Glomerular visceral epithelial cell (primary cell): Measurements from ENCODE around the gene EBI3.
"Not testable (repeated sequence)": the region's sequence is repeated elsewhere in the genome, so short reads cannot be mapped to it uniquely, and the experiment has no call there.

Source experiments
- DNase-seq: peaks from one replicate; pipeline ENCODE4 v3.0.0-alpha.2; 2016; ENCODE audit errors: extremely low spot score

Gene EBI3

GRCh38 chr19:4278419-4279266 is 49.3 kb downstream of the EBI3 start, which contains the start of gene SHD:
TSS of gene SHD (plus strand) at chr19:4279266. CDS start at chr19:4280064, 798 bp downstream.
- no peak for DNase-seq

GRCh38 chr19:4279267-4279529 is 49.9 kb downstream of the EBI3 start:
- DNase-seq: no peak

DNA sequence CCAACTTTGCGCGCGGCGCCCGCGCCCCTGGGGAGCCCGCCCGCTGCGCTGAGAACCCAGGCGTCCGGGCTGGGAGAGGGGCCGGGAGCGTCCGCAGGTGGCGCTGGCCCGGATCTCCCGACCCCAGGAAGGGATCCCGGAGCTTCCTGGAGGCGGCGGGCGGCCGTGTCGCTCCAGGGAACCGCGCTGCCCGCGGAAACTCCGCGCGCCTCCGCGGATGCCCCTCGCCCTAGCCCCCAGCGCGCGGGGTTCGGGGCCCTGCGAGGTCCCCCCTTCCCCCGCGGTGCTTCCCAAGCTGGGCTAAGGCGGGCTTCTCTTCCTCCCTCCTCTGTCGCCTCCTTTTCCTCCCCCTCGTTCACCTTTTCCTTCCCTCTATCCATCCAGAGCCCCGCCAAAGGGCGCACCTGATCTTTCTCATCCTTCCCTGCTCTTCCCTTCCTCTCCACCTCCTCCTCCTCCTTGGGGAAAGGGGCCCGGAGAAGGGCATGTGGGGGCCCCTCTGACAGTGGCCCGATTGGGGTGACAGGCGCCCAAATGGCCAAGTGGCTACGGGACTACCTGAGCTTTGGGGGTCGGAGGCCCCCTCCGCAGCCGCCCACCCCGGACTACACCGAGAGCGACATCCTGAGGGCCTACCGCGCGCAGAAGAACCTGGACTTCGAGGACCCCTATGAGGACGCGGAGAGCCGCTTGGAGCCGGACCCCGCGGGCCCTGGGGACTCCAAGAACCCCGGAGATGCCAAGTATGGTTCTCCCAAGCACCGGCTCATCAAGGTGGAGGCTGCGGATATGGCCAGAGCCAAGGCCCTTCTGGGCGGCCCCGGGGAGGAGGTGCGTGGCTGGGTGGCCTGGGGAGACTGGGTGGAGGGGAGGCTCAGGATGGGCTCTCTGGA is 50.5 kb downstream of the EBI3 start:
- no peak for DNase-seq

DNA sequence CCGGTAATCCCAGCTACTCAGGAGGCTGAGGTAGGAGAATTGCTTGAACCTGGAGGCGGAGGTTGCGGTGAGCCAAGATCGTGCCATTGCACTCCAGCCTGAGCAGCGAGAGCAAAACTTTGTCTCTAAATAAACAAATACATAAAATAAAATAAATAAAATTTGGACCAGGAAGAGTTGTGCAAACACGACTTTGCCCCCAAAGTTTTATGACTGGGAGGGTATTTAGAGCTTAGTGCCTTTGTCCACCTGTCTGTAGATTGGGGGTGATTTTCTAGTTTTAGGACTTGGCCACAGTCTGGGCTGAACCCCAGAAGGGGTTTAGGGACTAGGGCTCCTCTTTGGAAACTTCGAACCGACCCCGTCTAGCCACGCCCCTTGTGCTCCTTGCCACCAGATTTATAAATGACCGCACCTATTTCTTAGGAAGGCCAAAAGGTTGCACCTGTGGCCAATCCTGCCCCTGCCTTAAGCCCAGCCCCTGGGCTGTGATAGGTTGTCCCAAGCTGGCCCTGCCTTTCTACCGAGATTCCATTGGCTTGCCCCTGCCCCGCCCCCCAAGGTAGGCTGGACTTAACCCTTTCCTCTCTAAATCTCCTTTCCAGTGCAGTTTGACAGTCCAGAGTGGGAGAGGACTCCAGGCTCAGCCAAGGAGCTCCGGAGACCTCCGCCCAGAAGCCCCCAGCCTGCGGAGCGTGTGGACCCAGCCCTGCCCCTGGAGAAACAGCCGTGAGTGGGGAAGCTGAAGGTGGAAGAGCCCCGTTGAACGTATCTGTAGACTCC is 55.0 kb downstream of the EBI3 start:
- DNase-seq: peak; percentile 18

- no peak for DNase-seq
Measured at GRCh38 chr19:4284974-4285373, 55.7 kb downstream of the EBI3 start.

GRCh38 chr19:4286141-4286540 is 56.8 kb downstream of the EBI3 start:
- not testable (repeated sequence) for DNase-seq
